GM19035 (cell line): ENCODE measurements around the gene PMEPA1.
A peak's percentile ranks its signal among the peaks of the same experiment; 100 is the strongest.

Experiments
- ATAC-seq: cut with Tn5 transposase; IDR thresholded peaks from one replicate; pipeline ENCODE4 v1.9.1; 2021; ENCODE audit not compliant: unreplicated experiment

Gene PMEPA1

GRCh38 chr20:57695012-57695411 is 14.8 kb downstream of the PMEPA1 start:
- ATAC-seq = no peak

DNA sequence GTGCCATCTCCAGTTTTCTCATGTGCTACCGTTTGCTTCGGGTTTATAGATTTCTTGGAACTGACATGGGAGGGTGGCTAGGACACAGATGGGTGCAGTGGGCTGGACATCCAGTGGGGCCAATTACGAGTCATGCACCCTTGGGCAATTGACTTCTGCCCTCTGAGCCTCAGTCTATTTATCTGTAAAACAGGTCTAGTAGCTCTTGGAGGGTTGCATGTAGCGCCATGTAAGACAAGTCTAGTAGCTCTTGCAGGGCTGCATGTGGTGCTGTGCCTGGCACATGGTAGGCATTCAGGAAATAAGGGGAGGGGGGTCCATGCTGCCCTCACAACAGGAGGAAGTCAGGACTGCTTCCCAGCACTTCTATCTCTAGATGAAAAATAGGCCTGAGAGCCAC is 15.3 kb downstream of the PMEPA1 start:
- ATAC-seq = no peak

DNA sequence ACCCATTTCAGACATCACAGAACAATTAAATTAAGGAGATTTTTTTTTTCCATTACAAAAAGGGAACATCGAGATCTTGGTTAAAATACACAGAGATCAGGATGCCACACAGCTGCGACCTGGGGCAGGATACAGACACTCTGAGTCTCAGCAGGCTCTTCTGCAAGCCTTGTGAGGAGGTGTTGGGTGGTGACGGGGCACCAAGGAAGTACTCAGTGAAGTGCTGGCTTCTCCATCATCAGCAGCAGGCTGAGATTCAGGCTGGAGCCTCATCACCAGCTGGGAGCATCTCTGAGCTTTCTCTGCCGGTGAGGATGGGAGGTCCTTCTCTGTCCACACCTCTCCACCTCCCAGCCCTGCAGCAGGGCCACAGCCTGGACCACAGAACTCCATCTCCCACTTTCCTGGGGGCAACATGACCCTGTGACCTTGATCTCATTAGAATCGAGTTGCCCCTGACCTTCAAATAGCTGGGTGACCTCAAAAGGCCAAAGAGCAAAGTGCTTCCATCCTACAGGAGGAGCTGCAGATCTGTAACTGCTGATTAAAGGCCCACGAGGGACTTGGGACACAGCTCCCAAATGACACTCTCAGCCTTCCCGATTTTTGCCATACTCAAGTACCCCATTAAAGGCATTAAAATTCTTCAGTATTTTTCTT is 16.0 kb downstream of the PMEPA1 start:
- no peak for ATAC-seq

DNA sequence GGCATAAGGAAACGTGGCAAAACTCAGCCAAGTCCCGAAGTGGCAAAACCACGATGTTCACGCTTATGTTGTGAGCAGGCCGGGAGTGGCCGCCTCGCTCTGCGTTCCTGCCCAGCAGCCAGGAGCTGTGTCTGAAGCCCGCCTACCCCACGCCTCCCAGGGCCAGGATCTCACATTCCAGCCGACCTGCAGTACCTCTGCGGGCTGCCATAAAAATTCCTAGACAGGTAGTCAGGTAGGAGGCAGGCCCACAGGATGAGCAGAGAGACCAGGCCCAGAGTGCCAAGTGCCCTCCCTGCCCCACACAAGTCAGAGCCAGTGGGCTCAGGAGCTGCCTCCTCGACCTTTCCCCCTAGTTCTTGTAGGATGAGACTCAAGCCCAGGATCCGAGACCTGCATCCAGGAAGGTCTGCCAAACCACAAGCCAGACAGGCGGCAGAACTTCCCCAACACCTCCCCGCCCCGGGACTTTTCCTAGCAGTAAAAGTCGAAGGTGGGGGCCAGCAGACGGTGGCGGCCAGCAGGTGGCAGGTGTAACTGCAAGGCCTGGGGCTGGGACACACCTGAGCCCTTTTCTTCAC is 16.7 kb downstream of the PMEPA1 start:
- ATAC-seq = no peak

- no peak for ATAC-seq
Observed at GRCh38 chr20:57692393-57692792, 17.4 kb downstream of the PMEPA1 start.

DNA sequence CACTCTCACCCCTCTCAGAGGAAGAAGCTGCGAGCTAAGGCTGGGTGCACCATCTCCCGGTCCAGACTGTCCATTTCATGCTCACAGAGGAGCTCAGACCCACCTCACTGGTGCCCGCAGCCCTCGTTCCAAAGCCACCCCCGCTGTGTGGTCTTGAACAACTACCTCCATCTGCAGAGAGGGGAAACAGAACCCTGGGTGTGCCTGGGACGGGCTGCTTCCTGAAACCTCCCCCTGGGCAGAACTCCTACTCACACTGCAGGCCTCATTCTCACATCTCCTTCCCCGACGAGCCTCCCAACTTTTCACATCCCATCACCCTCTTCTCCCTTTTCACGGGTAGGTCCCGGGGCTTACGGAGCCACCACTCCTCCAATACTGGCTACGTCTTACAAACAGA is 18.1 kb downstream of the PMEPA1 start:
- no peak for ATAC-seq

- ATAC-seq = no peak
Observed at GRCh38 chr20:57690525-57690924, 19.3 kb downstream of the PMEPA1 start.

GRCh38 chr20:57689745-57690481 is 19.9 kb downstream of the PMEPA1 start:
- ATAC-seq = no peak

DNA sequence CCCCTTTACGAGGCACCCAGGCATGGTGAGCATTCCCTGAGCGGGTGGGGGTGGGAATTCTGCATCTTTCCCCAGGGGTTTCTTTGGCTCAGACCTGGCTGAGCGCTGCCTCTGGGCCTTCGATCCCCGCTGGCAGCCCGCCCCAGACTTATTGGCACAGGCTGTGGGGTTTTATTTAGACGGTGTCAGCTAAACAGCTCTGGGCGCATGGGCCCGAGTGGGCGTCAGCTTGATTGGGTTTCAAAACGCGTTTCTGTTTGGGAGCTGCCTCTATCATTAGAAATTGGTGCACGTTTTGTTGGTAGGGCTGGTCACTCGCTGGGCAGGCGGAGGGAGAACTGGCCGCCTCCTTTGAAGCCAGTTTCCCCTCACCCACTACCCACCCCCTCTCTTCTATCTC is 21.0 kb downstream of the PMEPA1 start:
- ATAC-seq = no peak

GRCh38 chr20:57688295-57688694 is 21.5 kb downstream of the PMEPA1 start:
- ATAC-seq = no peak

GRCh38 chr20:57686931-57687652 is 22.7 kb downstream of the PMEPA1 start:
- no peak for ATAC-seq

- no peak for ATAC-seq
Observed at GRCh38 chr20:57685146-57685758, 24.6 kb downstream of the PMEPA1 start.

DNA sequence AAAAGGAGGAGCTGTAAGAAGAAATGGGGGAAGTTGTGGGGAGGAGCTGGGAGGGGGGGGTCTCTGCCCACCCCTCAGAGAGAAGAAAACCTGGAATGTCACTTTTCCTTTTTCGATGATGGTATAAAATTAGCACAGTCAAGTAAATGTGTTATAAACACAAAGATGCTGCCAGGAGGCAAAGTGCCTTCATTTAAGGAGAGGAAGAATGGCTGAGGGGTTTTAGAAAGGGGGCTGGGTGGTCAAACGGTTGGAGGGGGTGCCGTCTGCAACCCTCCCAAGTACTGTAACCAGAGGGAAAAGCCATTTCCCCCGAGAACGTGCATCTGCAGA is 25.0 kb downstream of the PMEPA1 start:
- no peak for ATAC-seq

DNA sequence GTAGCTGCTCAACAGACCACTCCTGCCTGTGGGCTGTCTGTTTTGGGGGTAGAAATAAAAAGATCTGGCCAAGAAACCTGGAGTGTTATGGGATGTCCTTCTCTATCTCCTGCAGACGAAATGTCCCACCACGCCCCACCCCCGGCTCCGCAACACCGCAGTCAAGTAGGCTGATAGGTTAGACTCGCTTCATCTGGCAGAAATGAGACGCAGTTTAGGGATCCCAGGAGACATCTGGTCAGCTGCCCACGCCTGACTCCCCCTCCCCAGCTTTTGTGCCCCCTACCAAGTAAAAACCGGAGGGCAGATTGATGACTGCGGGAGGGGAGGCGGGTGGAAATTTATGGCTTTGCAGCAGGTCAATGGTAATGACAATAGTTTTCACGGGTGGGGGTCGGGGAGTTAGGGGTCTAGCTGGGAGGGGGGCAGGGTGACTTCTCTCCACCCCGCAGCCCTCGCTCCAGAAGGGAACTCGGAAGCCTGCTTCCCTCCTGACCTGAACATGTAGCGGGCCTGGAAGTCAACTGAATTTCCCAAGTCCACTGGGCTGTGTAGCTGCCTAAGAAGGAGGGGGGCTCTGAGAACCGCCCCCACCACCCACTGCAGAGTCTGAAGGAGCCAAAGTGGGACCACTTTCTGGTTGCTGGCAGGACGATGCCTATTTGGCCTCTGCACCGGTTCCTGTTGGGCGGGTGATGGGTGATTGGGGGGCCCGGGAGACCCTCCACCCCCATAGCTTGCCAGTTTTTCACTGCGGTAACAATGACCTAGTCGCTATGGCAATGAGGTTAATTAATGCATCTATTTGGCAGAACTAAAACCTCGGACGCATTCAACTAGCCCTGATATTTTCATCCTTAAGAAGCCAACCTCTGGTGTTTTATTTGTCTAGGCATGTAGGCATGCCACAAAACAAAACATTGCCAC is 25.7 kb downstream of the PMEPA1 start:
- no peak for ATAC-seq

DNA sequence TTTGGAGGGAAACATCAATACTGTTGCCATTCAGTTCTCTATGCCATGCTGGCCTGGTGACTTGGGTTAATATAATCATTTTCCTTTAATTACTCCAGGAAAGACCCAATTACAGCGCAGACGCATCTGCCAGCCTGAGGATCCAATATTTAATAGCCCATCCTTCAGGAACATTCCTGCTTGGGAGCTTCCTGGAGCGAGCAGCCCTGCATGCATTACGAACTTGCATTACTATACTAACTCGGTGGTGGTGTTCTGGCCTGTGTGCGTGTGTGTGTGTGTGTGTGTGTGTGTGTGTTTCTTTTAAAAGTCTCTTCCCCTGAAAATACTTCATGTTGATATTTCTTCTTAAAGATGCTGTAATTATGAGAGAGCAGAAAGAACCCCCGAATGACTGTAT is 26.5 kb downstream of the PMEPA1 start:
- ATAC-seq = no peak

DNA sequence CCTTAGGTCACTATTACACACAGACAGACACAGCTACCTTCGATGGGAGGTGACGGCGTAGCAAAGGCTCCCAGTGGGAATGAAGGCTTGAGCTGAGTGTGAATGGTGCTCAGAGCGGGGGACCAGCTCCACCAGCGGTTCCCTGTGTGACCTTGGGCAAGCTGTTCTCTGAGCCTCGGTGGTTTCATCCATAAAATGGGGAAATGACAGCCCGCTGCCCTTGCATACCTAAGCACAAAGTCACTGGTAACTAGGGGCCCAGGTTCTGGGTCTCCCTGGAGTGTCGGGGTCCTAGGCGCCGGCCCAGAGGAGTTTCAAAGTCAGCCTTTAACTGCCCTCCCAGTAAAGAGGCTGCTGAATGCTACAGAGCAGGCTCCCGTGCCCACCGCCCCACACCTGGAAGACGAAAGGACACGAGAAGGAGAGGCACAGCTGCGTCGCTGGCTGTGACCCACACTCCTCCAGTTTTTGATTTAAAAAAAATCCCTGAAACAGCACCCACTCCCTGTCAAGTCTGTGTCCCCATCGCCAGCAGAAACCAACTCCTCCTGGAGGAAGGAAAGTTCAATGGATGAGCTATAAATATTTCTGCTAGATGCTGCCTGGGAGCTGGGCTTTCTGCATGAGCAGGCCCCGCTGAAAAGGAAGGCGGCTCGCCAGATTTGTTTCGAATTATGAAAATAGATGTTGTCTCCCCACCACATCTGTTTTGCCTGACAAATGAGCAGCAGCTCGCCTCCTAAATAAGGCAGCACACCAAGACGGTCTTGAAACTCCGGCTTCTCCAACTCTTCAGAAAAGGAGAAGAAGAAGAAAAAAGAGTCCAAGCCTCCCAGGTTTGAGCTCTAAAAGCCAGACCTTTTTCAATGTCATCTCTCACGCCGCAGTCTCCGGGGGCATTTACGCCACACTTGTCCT is 27.4 kb downstream of the PMEPA1 start:
- peak; percentile 47 for ATAC-seq

- ATAC-seq = peak; percentile 26
Observed at GRCh38 chr20:57680934-57681914, 28.6 kb downstream of the PMEPA1 start.

DNA sequence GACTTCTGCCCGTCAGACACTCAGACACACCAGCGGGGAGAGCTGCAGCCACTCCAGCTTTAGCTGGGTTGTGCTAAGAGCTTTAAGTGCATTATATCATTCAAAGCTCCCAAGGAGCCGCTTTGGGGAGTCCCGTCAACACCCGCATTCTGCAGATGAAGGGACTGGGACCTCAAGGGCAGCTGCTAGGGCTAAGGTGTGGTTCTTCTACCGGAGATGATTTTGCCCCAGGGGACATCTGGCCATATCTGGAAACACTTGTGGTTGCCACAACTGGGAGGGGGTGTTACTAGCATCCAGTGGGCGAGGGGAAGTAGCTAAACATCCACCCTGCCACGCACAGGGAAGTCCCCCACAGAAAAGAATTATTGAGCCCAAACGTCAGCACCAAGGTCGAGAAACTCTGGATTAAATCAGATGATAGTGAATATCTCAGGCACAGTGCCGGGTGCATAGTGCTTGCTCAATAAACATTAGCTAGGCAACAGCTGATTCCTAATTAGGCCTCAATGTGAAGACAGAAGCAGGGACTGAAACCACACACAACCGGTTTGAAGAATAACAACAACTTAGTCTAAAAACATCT is 29.6 kb downstream of the PMEPA1 start:
- ATAC-seq = peak; percentile 59
